Measurements from ENCODE around the gene ZNRF1. TPM values are rescaled to one million over a fixed set of nuclear protein-coding genes. Genes with fewer than 3 reads are reported as not detected.

The ZNRF1 gene
- total RNA-seq, 4 donors from 2014 or later, result 28.5 to 58.4 (median 40.4) TPM

- intact Hi-C loops (cut with DNase I; ENCODE audit: low total_unique reads) (no loop called here), in situ Hi-C loops (cut with MboI; ENCODE audit: low pct_ligation_motif_present in 1 of 4, low pct_unique_long_range_greater_than_20kb in 1 of 4, low sequenced_read_pairs in 3 of 4) (no loop called here)
- DNase-seq, result no peak
These were observed 153.8 kb downstream of the ZNRF1 start for GRCh38 chr16:75152635-75153034.

GRCh38 chr16:75160386-75160785 is 161.6 kb downstream of the ZNRF1 start:
- Histone ChIP-seq H3K4me3 (no peak overlapping the region), H3K9me3 (peaks cover 0 to under 1% of the 10 kb centered on the region in 2 donors), H3K4me1 (no peaks in the 10 kb centered on the region), H3K27ac (no peak overlapping the region), H3K36me3 (peaks cover 0 to 12% (median 0%) of the 10 kb centered on the region in 4 donors), H3K27me3 (no peaks in the 10 kb centered on the region)
- no peak for DNase-seq
- TF ChIP-seq CTCF (IDR thresholded peaks at IDR 0.05) (no peak), EP300 (IDR thresholded peaks at IDR 0.05; ENCODE audit: low read depth) (no peak), POLR2AphosphoS5 (IDR thresholded peaks at IDR 0.05) (no peak), POLR2A (IDR thresholded peaks at IDR 0.05) (no peak)
- in situ Hi-C loops (cut with MboI; ENCODE audit: low pct_ligation_motif_present in 1 of 4, low pct_unique_long_range_greater_than_20kb in 1 of 4, low sequenced_read_pairs in 3 of 4) (no loop called here), intact Hi-C loops (cut with DNase I; ENCODE audit: low total_unique reads) (no loop called here)
- WGBS, 2 donors (ENCODE audit: low coverage in 1 of 2), result 82% methylated on average over 1 of the region's 1 CpG; no CpG with 5 or more reads in 1 of the 2 donors

More at GRCh38 chr16:75152635-75153034, 153.8 kb downstream of the ZNRF1 start:
- Histone ChIP-seq H3K36me3 (peaks cover 0 to 18% (median 0%) of the 10 kb centered on the region in 4 donors), H3K4me3 (no peak overlapping the region), H3K9me3 (peaks cover 9 to 19% of the 10 kb centered on the region in 2 donors), H3K27ac (no peak overlapping the region), H3K4me1 (peaks cover 0 to 10% (median 0%) of the 10 kb centered on the region in 4 donors), H3K27me3 (no peaks in the 10 kb centered on the region)
- TF ChIP-seq EP300 (IDR thresholded peaks at IDR 0.05; ENCODE audit: low read depth), result no peak
- no peak for TF ChIP-seq CTCF (IDR thresholded peaks at IDR 0.05)
- no peak for TF ChIP-seq POLR2A (IDR thresholded peaks at IDR 0.05)
- no peak for TF ChIP-seq POLR2AphosphoS5 (IDR thresholded peaks at IDR 0.05)

Other genes starting within 250 kb of the ZNRF1 start
- 10 to 100 TPM; 20.1 to 80.8 (median 36.8) TPM for gene FA2H, start 224.2 kb upstream of the ZNRF1 start, total RNA-seq
- 100 to 1,000 TPM in 1 of 4 donors, 10 to 100 TPM in 3; 29.1 to 112 (median 42.6) TPM for gene WDR59, start 13.9 kb upstream of the ZNRF1 start, total RNA-seq
- 100 to 1,000 TPM in 2 of 4 donors, 10 to 100 TPM in 2; 38.4 to 198 (median 104) TPM for gene LDHD, start 117.8 kb downstream of the ZNRF1 start, total RNA-seq
- 10 to 100 TPM in 1 of 4 donors, 1 to 10 TPM in 3; 1.1 to 56.7 (median 6.3) TPM for gene ZFP1, start 149.5 kb downstream of the ZNRF1 start, total RNA-seq
- gene CTRB2, start 208.1 kb downstream of the ZNRF1 start, total RNA-seq, result not detected
- gene CTRB1, start 220.0 kb downstream of the ZNRF1 start, total RNA-seq, result not detected